NCI-H460 (cell line): ENCODE measurements around the gene PTPRS. TPM values are rescaled to one million over a fixed set of nuclear protein-coding genes. Genes with fewer than 3 reads are reported as not detected.
"Not testable (repeated sequence)": the region's sequence is repeated elsewhere in the genome, so short reads cannot be mapped to it uniquely, and the experiment has no call there.

Source experiments
- DNase-seq: peaks from one replicate; pipeline ENCODE4 v3.0.0-alpha.2; 2016; ENCODE audit warnings: low read depth; ENCODE audit errors: extremely low read depth
- polyA plus RNA-seq: library from polyadenylated mRNA; depleted of rRNA; stranded (reverse); fragments of >200 nt; gene quantifications from 2 replicates; pipeline ENCODE4 v1.2.3, GENCODE V29; 2014; cell fraction: nucleus; rRNA removed
- total RNA-seq: library from RNA; depleted of rRNA; stranded (reverse); fragments of >200 nt; shearing (Covaris generic); gene quantifications from 2 replicates; pipeline ENCODE4 v1.2.3, GENCODE V29; 2014; rRNA removed

PTPRS gene
- total RNA-seq: 27.3 and 29.1 TPM in 2 replicates
- polyA plus RNA-seq: 54.0 and 56.2 TPM in 2 replicates

DNA sequence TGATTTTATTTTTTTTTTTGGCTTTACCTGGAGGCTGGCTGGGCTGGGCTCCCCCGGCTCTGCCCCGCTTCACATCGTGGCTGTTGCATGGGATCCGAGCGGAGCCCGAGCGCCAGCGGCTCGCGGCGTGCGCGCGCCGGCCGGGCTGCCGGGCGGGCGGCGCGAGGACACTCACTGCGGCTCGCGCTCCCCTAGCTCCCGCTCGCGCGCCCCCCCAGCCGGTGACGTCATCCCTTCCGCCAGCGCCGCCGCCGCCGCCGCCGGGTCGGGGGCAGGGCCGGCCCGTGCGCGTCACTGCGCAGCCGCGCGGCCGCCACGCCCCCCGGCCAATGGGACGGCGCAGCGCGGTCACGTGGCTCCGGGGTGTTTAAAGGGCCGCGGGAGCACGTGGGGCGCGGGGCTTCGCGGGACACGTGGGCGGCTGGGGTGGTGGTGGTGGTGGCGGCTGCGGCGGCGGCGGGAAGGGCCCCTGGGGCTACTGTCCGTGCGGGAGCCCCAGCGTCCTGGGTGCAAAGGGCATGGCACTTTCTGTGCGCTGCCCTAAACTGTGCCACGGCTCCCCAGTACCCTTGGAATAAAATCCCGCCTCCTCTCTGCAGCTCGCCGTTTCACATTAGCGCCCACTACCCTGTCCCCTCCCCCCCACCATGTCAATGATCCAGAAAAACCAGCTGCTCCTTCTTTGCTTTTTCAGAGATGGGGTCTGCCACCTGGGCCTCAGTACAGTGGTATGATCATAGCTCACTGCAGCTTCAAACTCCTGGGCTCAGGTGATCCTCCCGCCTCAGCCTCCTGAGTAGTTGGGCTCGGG, at the start of gene PTPRS:
Gene PTPRS (minus strand): TSS at position 176 of the 811 bp plus-strand sequence. CDS start 54,672 bp downstream, outside the sequence.
- peak; percentile 72 for DNase-seq

DNA sequence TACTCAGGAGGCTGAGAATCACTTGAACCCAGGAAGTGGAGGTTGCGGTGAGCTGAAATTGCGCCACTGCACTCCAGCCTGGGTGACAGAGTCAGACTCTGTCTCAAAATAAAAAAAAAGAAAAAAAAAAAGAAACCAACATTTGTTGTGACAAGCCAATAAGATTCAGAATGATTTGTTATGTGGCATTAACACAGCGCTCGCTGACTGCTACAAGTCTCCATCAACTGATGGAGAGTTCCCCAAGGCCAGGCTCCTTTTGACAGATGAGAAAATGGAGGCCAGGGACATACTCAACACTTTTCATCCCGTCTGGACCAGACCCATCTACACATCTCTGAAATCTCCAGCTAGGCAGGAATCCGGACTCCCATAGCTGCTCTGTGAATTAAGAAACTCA, 48.7 kb upstream of the PTPRS start:
- DNase-seq: no peak

DNA sequence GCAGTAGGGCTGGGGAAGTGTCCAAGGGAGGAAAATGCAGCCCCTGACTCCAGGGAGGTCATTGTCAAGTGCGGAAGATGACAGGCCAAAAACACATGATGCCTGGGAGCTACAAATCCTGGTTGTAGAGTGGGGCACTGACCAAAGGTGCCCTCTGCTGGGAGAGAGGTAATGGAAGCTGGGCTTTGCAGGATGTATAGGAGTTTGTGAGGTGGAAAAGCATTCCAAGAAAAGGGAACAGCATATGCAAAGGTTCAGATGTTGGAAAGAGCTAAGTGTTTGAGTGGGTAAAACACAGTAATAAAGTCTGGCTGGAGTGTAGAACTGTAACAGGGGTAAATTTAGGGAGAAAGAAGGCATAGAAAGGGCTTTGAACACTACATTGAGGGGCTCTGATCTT, 46.9 kb upstream of the PTPRS start:
- DNase-seq: no peak

DNA sequence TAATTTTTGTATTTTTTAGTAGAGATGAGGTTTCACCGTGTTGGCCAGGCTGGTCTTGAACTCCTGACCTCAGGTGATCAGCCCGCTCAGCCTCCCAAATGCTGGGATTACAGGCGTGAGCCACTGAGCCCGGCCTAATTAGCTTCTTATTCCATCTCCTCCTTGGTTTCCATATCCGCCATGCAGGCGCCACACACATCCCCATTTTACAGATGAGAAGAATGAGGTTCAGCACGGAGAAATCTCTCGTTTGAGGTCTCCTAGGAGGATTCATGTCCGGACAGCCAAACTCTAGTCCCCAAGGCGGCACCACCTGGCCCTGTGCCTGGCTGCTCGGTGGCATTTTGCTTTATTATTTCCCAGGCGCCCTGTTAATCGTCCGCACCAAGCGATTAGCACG, 46.2 kb upstream of the PTPRS start:
- DNase-seq: no peak

DNA sequence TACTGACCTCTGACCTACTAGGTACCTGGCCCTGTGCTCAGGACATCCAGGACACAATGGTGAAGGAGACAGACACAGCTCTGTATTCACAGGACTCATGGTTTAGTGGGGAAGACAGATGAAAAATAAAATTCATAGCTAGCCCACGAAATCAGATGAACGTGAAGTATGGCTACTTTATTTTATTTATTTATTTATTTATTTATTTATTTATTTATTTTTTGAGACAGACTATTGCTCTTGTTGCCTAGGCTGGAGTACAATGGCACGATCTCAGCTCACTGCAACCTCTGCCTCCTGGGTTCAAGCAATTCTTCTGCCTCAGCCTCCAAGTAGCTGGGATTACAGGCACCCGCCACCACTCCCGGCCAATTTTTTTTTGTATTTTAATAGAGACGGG, 40.6 kb upstream of the PTPRS start:
- not testable (repeated sequence) for DNase-seq

DNA sequence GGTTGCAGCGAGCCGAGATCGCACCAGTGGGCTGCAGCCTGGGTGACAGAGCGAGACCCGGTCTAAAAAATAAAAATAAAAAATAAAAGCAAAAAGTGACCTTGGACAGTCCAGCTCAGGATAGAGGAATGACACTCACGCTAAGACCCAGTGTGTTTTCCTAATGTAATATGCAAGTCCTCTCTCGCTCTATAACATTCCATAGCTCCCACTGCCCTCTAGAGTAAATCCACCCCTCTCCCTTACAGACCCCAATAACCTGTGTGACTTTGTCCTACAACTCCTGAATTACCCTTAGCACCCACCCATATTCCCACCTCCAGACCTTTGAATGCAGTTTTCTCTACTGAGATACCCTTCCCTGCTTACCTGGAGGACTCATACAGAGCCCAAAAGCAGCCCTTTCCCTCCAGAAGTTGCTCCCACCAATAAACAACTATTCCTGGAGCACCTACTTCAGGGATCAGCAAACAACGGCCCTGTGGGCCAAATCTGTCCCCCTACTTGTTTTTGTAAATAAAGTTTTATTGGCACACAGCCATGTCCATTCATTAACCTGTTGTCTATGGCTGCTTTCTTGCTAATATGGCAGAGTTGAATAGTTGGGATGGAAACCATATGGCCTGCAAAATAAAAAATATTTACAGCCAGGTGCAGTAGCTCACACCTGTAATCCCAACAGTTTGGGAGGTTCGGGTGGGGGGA, 39.8 kb upstream of the PTPRS start:
- DNase-seq: no peak

DNA sequence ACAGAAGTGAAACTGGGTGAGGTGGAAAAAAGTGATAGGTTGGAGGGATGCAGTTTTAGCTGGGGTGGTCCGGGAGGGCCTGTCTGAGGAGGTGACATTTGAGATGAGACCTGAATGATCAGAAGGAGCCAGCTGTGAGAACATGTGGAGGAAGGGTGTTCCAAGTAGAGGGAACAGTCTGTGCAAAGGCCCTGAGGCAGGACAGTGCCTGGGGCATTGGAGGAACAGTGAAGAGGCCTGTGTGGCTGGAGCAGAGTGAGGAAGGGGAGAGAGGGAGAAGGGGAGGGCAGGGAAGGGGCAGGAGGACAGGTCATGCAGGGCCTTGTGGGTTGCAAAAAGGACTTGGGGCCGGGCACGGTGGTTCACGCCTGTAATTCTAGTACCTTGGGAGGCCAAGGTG, 36.3 kb upstream of the PTPRS start:
- no peak for DNase-seq

DNA sequence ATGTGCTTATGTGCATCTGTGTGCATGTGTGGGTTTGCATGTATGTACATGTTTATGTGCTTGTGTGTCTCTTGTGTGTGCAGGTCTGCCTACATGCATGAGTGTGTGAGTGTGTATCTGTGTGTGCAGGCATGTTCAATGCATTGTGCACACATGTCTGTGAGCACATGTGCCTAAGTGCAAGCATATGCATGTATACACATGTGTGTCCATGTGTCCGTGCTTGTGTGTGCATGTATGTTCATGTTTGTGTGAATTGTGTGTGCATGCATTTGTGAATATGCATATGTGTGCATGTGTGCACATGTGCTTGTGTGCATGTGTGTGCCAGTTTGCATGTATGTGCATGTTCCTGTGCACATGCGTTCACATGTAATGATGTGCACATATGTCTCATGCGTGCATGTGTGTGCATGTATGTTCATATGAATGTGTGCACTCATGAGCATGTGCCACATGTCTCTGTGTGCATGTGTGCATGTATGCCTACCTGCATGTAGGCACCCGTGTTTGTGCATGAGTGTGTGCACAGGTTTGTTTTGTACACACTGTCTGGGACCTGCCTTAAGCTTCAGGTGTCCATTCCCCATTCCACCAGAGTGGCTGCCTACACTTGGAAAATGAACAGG, 32.1 kb upstream of the PTPRS start:
- DNase-seq: no peak

DNA sequence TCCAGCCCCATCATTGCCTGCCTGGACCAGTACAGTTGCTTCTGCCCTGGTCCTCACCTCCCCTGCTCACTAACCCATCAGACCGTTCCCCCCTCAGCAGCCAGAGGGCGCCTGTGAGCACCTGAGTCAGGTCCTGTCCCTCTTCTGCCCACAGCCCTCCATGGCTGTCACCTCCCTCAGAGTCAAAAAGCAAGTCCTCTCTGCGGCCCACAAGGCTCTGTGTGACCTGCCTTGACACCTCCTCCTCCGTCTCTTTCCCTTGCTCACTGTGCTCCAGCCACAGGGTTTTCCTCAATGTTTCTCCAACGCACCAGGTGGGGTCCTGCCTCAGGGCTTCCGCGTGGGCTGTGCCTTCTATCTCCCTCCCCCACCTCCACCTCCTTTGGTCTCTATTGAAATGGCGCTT, 29.4 kb upstream of the PTPRS start:
- peak; percentile 23 for DNase-seq

DNA sequence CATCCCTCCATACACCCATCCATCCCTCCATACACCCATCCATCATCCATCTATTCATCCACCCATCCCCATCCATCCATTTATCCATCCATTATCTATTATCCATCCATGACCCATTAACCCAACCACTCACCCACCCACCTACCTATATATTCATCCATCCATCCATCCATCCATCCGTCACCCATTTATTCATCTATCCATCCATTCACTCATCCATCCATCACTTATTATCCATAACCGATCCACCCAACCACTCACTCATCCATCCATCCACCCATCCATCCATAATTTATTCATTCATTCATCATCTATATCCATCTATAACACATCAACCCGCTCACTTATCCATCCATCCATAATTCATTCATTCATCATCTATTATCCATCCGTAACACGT, 28.7 kb upstream of the PTPRS start:
- no peak for DNase-seq

DNA sequence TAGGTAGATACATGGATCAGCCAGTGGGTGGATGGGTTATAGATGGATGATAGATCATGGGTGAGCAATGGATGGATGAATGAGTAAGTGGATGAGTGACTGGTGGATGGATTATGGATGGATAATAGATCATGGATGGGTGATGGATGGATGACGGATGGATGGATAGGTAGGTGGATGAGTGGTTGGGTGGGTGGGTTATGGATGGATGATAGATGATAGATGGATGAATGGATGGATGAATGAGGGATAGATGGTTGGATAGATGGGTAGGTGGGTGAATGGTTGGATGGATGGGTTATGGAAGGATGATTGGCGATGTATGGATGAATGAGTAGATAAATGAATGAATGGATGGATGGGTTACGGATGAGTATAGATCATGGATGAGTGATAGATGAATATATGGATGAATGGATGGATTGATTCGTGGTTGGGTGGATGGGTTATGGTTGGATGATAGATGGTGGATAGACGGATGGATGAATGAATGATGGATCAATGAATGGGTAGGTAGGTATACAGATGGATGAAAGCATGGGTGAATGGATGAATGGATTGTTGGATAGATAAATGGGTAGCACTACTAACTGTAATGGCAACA, 27.0 kb upstream of the PTPRS start:
- no peak for DNase-seq

DNA sequence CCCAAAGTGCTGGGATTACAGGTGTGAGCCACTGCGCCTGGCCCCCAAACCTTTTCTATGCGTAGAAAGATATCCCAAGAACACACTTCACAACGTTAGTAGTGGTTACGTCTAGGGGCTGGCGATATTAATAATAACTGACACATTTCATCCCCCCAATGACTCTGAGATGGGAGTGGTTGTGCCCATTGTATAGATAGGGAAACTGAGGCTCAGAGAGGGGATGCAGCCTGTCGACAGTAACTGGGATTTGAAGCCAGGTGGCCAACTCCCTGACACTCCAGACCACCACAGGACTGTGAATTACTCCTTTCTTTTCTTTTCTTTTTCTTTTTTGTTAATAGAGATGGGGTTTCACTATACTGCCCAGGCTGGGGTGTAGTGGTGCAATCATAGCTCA, 25.3 kb upstream of the PTPRS start:
- no peak for DNase-seq

DNA sequence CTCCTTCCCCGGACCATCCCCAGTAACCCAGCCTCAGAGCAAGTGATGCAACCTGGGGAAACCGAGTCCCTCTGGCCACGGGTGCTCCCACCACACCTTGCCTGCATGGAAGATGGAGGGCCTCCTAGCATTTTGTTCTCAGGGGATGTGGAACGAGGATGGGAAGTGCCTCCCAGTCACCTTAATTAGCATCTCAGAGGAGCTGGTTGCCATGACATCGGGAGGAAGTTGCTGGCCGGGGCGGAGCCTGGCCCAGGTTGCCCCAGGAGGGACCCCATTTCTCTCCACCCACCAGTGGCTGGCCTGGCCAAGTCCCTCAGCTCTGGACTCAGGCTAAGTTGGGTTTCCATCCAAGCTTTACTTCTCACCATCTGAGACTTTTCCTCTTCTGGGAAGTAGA, 24.1 kb upstream of the PTPRS start:
- no peak for DNase-seq

DNA sequence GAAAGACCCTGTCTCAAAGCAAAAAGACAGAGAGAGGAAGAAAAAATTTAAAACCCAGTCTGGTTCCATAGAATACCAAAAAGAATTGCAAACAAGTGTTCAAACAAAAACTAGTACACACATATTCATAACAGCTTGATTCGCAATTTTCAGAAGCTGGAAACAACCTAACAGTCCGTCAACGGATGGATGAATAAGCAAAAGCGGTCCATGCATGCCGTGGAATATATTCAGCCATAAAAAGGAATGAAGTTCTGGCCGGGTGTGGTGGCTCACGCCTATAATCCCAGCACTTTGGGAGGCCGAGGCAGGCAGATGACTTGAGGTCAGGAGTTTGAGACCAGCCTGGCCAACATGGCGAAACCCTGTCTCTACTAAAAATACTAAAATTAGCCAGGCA, 21.2 kb upstream of the PTPRS start:
- DNase-seq: not testable (repeated sequence)

DNA sequence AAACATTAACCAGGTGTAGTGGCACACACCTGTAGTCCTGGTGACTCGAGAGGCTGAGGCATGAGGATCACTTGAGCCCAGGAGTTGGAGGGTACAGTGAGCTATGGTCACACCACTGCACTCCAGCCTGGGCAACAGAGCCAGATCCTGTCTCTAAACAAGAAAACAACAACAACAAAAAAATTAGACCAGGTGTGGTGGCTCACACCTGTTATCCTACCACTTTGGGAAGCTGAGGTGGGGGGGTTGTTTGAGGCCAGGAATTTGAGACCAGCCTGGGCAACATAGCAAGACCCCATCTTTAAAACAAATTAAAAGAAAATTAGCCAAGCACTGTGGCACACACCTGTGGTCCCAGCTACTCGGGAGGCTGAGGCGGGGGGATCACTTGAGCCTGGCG, 20.8 kb upstream of the PTPRS start:
- DNase-seq: no peak

DNA sequence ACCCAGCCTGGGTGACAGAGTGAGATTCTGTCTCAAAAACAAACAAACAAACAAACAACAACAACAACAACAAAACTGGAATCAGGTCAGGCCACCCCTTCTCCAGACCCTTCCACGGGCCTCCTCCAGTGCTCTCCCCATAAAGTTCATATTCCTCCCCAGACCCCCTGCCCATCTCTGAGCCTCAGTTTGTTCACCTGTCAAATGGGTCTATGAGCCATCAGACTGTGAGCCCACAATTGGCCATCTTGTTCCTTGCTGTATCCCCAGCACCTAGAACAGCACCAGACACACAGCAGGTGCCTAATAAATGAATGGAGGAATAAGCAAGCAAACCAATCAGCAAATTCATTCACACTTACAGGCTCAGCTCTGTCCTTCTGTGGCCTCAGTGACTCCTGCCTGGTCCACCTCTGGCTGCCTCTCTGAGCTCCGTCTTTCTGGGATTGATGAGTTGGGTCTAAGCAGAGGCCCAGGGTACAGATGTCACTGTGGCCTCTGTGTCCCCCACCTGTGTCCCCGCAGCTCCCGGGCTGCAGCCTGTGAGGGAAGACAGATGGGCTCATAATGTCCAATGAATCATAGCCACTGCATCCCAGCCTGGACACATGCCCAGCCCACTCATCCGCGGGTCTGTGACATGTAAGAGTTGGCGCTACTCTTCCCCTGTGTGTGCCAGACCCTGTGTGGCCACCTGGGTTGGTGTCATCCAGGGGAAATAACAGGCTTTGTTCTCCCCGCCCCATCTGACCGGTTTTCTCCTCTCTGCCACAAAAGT, 19.6 kb upstream of the PTPRS start:
- DNase-seq: no peak

DNA sequence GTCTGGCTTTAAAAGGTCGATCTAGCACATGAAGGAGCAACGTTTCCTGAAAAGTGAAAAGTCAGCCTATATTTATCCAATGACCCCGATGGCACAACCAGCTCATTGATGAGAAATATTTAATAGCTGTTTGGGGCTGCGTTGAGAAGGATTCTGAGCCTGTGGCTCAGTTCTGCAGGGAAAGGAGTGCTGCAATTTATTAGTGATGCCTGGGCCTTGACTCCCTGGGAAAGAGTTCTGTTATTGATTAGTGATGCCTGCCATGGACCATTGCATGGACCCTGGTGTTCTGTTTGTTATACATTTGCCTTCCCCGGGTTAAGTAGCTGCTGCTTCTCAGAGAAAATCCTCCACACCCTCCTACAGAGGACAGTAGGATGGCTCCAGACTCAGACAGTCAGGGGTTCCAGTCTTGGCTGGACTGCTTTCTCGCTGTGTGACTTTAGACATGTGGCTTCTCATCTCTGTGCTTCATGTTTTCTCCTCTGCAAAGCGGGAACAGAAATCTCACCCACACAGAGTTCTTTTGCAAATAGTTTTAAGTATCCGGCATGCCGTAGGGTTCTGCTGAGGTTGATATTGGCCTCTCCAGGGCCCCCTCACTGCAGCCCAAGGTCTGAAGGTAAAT, 17.7 kb upstream of the PTPRS start:
- no peak for DNase-seq

DNA sequence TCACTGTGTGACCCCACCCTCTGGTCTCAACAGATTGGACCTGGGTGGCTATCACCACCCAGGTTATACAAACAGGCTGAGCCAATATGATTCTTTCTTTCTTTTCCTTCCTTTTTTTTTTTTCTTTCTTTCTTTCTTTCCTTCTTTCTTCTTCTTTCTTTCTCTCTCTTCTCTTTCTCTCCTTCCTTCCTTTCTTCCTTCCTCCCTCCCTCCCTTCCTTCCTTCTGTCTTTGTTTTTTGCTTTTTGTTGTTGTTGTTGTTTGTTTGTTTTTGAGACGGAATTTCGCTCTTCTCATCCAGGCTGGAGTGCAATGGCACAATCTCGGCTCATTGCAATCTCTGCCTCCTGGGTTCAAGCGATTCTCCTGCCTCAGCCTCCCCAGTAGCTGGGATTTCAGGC, 17.0 kb upstream of the PTPRS start:
- DNase-seq: no peak

DNA sequence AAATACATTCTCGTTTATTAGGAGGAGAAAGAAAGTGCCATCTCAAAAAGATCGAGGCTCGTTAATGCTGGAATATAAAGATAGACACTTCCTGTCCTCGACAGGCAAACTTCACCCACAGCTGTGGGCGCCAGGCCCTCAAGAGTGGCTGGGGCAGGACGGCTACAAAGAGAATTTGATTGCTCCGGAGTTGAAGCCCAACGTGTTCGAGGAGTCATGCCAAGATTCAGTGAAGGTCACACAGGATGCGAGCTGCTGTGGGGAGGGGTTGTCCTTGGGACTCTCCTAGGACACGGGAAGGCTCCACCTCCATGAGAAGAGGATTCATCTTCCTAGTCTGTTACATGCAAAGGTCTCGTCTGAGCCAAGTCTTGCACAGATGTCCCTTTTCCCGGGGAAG, 16.3 kb upstream of the PTPRS start:
- DNase-seq: no peak

DNA sequence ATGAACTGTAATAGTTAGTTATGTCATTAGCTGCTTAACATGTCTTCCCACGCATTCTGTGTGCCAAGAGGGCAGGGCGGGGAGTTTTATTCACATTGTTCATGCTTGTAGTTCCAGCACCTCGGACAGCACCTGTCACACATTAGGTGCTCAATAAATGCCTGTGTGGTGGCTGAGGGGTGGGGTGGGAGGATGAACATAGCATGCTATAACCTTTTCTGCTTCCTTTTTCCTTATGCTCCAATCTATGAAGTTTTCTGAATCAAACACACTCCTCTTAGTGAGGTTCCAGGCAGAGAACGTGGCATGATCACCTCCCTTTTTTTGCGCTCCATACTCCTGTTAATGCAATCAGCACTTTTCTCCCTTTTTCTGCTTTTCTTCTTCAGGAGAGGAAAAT, 15.8 kb upstream of the PTPRS start:
- no peak for DNase-seq
